GM03348 (cell line): ENCODE results near the gene PTTG1IP.
A peak's percentile ranks its signal among the peaks of the same experiment; 100 is the strongest.
"Not testable (repeated sequence)": the region's sequence is repeated elsewhere in the genome, so short reads cannot be mapped to it uniquely, and the experiment has no call there.

Experiments used
- DNase-seq: peaks from one replicate; pipeline ENCODE4 v3.0.0; 2012; ENCODE audit warnings: low spot score

PTTG1IP gene, protein sequence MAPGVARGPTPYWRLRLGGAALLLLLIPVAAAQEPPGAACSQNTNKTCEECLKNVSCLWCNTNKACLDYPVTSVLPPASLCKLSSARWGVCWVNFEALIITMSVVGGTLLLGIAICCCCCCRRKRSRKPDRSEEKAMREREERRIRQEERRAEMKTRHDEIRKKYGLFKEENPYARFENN

DNA sequence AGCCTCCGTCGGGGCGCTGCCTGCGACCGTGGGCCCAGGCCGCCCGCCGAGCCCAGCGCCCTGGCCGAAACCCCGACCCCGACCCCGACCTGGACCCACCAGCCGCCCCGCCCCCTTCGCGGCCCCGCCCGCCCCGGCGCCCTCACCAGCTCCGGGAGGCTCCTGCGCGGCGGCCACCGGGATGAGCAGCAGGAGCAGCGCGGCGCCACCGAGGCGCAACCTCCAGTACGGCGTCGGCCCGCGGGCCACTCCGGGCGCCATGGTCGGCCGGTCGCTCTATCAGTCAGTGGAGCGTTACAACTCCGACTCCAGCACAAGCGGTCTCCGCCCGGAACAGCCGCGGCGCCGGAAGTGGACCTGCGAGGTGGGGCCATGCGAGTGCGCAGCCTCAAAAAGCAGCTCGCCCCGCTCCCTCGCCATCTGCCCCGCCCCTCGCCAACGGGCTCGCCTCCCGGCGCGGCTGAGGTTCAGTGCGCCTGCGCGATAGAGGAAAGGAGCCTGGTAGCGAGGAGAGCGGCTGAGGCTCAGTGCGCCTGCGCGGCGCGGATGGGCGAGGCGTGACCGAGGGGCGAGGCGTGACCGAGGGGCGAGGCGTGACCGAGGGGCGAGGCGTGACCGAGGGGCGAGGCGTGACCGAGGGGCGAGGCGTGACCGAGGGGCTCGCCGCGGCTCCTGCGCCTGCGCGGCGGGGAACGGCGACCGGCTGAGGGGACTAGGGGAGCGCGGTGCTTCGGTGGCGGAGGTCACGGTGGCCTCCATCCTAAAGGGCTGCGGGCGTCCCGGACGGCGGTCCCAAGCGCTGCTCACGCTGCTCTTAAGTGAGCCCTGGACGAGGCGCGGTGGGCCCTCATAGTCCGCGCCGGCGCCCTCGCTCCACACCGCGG lies at the start of gene PTTG1IP:
TSS of gene PTTG1IP (minus strand) at position 335 of the 884 bp plus-strand sequence. CDS start at position 261, 74 bp downstream.
- DNase-seq, result peak; percentile 100

GRCh38 chr21:44921928-44922327 lies 48.4 kb upstream of the PTTG1IP start:
- DNase-seq, result no peak

GRCh38 chr21:44920694-44921604 lies 47.5 kb upstream of the PTTG1IP start, which contains the start of gene ITGB2:
Gene ITGB2, minus strand, starts transcription at chr21:44920899. Its CDS starts 10,117 bp downstream, at chr21:44910782.
- DNase-seq, result no peak

DNA sequence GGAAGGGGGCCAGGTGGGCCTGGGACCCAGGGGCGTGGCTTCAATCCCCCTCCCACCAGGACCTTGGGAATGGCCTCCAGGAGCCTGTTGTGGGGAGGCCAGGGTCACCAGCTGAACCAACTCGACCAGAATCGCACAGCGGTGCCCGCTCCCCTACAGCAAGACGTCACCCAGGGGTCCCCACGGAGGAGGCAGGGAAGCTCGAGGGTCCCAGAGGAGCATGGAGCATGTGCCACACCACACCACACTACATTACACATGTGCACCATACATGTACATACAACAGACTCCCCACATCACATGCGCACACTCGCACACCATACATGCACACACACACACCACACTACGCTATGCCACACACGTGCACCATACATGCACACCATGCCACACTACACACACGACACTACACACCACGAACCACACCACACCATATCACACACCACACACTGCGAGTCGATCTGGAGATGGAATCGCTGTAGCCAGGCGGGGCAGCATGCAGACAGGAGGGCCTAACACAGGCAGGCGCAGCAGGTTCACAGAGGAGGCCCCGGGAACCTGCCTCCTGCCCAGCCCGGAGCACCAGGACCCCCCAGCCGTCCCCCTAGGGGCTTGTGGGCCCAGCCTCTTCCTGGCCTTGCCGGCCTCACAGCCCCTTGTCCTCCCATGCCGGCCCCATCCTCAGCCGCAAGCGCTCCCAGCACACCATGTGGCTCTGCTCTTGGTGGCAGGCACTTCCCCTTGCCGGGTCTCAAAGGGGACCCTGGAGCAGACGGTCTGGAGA lies 46.6 kb upstream of the PTTG1IP start:
- DNase-seq, result no peak

- DNase-seq, result no peak
Measured at GRCh38 chr21:44919111-44919912, 45.8 kb upstream of the PTTG1IP start.

DNA sequence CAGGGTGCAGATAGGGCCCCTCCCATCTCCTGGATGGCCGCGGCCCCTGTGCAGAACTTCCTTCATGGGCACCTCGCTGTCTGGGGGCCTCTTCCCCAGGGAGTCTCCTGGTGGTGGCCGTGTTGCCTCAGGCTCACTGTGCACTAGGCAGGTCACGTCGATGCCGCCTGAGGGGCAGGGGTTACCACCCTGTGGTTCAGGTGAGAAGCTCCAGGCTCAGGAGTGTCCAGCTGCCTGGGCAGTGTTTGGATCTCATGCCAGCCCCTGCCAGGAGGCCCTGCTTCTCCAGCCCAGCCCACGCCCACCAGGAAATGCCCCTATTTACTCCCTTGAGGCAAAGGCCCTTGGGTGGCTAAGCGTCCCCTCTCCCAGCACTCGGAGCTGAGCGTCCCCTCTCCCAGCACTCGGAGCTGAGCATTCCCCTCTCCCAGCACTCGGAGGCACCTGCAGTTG lies 45.1 kb upstream of the PTTG1IP start:
- DNase-seq, result no peak

- DNase-seq, result no peak
Measured at GRCh38 chr21:44918107-44918470, 44.6 kb upstream of the PTTG1IP start.

DNA sequence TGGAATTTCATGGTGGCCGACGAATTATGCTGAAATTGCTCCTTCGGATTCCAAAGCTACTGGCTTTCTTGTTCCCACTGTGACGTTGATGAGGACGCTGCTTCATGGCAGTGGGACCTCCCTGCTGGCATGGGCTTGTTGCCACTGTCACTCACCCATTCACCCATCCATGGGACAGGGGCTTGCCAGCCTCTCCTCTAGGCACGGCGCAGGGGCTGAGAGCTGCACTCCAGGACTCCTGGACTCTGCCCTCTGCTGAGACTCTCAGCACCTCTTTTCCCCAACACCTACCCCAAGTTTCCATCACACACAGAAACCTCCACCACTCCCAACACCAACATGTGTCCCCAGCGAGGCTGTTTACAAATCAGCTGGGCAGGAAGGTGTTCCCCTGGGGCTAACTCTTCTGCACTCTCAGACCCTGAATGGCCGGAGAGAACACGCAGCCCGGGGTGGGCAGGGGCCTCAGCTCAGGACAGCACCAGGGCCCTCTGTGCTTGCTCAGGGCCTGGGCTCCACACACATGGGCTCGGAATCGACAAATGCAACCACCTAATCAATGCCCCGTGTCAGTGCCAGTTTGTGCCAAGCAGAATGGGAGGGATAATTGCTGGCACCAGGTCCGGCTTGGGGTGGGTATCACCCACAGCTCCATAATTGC lies 44.1 kb upstream of the PTTG1IP start:
- DNase-seq, result no peak

DNA sequence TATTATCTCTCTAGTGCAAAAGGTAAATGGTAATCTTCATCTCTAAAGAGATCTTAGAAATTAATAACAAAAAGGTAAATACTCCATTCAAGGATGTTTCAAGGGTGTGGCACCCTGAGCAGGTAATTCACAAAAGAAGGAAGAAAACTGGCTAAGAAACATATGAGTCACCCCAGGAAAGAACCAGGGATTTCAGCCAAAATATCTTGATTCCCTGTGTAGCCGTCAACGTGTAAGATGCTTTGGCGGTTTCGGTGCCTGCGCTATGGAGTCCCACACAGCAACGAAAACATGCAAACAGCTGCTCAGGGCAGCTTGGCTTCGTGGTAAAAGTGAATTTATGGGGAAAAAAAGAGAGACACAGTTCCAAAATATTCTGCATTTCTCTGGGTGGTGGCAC lies 43.5 kb upstream of the PTTG1IP start:
- no peak for DNase-seq

GRCh38 chr21:44914176-44914874 lies 40.8 kb upstream of the PTTG1IP start:
- DNase-seq, result no peak

- no peak for DNase-seq
Measured at GRCh38 chr21:44913425-44914175, 40.1 kb upstream of the PTTG1IP start.

- DNase-seq, result not testable (repeated sequence)
Measured at GRCh38 chr21:44912506-44913412, 39.3 kb upstream of the PTTG1IP start.

DNA sequence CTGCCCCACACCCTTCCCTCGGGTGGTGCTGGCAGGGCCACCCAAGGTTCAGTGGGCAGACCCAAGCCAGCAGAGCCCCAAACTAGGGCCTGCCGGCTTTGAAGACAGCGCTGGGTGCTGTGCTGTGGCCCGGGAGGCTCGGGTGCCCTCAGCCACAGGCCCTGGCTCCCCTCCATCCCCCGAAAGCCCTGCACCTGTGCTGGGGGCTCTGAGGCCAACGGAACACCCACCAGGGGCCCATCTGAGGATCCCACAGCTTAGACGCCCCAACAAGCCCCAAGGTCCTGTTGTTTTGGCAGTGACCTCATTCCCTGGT lies 38.6 kb upstream of the PTTG1IP start:
- no peak for DNase-seq

- DNase-seq, result no peak
Measured at GRCh38 chr21:44911384-44912157, 38.1 kb upstream of the PTTG1IP start.

DNA sequence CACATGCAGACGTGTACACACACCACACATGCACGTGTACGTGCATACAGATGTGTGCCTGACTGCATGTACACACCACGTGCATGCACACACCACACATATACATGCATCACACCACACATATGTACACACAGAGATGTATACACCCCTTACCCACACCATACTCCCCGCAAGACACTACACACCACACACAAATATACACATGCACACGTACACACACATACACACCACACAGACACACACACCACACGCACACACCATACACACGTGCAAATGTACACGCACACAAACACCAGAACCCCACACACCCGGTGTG lies 37.5 kb upstream of the PTTG1IP start:
- DNase-seq, result no peak

- DNase-seq, result no peak
Measured at GRCh38 chr21:44910229-44911067, 37.0 kb upstream of the PTTG1IP start.
